Endothelial cell of hepatic sinusoid (primary cell): ENCODE results near the gene KCNJ14.

Source experiments
- in situ Hi-C: cut with HindIII; loops from 2 replicates; pipeline ENCODE4 v1.10.0; 2017; ENCODE audit warnings: low sequenced_read_pairs

Gene KCNJ14

GRCh38 chr19:48455171-48455907, at the start of gene KCNJ14:
Gene KCNJ14 (plus strand): TSS chr19:48455574. CDS start chr19:48461725, 6,151 bp downstream.
- in situ Hi-C loops, result no loop called here

GRCh38 chr19:48405850-48406249, 49.5 kb upstream of the KCNJ14 start:
- in situ Hi-C loops, result no loop called here

- in situ Hi-C loops, result no loop called here
Observed at GRCh38 chr19:48413879-48414587, 41.3 kb upstream of the KCNJ14 start.

GRCh38 chr19:48415395-48415794, 40.0 kb upstream of the KCNJ14 start:
- in situ Hi-C loops, result no loop called here

GRCh38 chr19:48415806-48416221, 39.6 kb upstream of the KCNJ14 start:
- in situ Hi-C loops, result no loop called here

- in situ Hi-C loops, result no loop called here
Observed at GRCh38 chr19:48417421-48417820, 38.0 kb upstream of the KCNJ14 start.

GRCh38 chr19:48418317-48419064, 36.9 kb upstream of the KCNJ14 start:
- in situ Hi-C loops, result no loop called here

- in situ Hi-C loops, result no loop called here
Observed at GRCh38 chr19:48419158-48419920, 36.0 kb upstream of the KCNJ14 start.

GRCh38 chr19:48421548-48421947, 33.8 kb upstream of the KCNJ14 start:
- in situ Hi-C loops, result no loop called here

GRCh38 chr19:48424694-48425219, 30.6 kb upstream of the KCNJ14 start:
- in situ Hi-C loops, result no loop called here

- in situ Hi-C loops, result no loop called here
Observed at GRCh38 chr19:48428670-48429069, 26.7 kb upstream of the KCNJ14 start.

GRCh38 chr19:48433337-48433736, 22.0 kb upstream of the KCNJ14 start:
- in situ Hi-C loops, result no loop called here

- in situ Hi-C loops, result no loop called here
Observed at GRCh38 chr19:48436586-48436985, 18.8 kb upstream of the KCNJ14 start.

- in situ Hi-C loops, result no loop called here
Observed at GRCh38 chr19:48441360-48442050, 13.9 kb upstream of the KCNJ14 start.

- in situ Hi-C loops, result no loop called here
Observed at GRCh38 chr19:48442116-48443035, 13.0 kb upstream of the KCNJ14 start.

GRCh38 chr19:48443256-48443655, 12.1 kb upstream of the KCNJ14 start:
- in situ Hi-C loops, result no loop called here

GRCh38 chr19:48443731-48444128, 11.6 kb upstream of the KCNJ14 start:
- in situ Hi-C loops, result no loop called here

GRCh38 chr19:48444129-48444935, 11.0 kb upstream of the KCNJ14 start:
- in situ Hi-C loops, result no loop called here
